Activated naive CD8-positive, alpha-beta T cell (primary cell): ENCODE data around the gene OSBPL10.

Experiments used
- H3K27ac Mint-ChIP-seq: one replicate; pipeline ENCODE4 v1.8.0; 2021; ENCODE audit warnings: mixed read lengths
- H3K27me3 Mint-ChIP-seq: one replicate; pipeline ENCODE4 v1.8.0; 2021; ENCODE audit warnings: mixed read lengths
- H3K36me3 Mint-ChIP-seq: one replicate; pipeline ENCODE4 v1.8.0; 2021; ENCODE audit warnings: mixed read lengths
- H3K4me1 Mint-ChIP-seq: one replicate; pipeline ENCODE4 v1.8.0; 2021; ENCODE audit warnings: low read depth, mixed read lengths
- H3K4me3 Mint-ChIP-seq: one replicate; pipeline ENCODE4 v1.8.0; 2021; ENCODE audit warnings: mild to moderate bottlenecking, mixed read lengths
- H3K9me3 Mint-ChIP-seq: one replicate; pipeline ENCODE4 v1.8.0; 2021; ENCODE audit warnings: low read depth, mixed read lengths

The OSBPL10 gene

GRCh38 chr3:31909455-31909854, 71.6 kb downstream of the OSBPL10 start:
- no peaks in the 10 kb centered on the region for H3K9me3 Mint-ChIP-seq
- peaks cover 5% of the 10 kb centered on the region for H3K4me1 Mint-ChIP-seq
- no peak overlapping the region for H3K4me3 Mint-ChIP-seq
- H3K27ac Mint-ChIP-seq = no peak overlapping the region
- H3K27me3 Mint-ChIP-seq = no peaks in the 10 kb centered on the region
- peaks cover 2% of the 10 kb centered on the region for H3K36me3 Mint-ChIP-seq

- no peak overlapping the region for H3K27ac Mint-ChIP-seq
- H3K4me3 Mint-ChIP-seq = no peak overlapping the region
- H3K27me3 Mint-ChIP-seq = no peaks in the 10 kb centered on the region
- H3K9me3 Mint-ChIP-seq = no peaks in the 10 kb centered on the region
- peaks cover 2% of the 10 kb centered on the region for H3K36me3 Mint-ChIP-seq
- H3K4me1 Mint-ChIP-seq = peaks cover 14% of the 10 kb centered on the region
Measured at GRCh38 chr3:31908391-31909097, 72.5 kb downstream of the OSBPL10 start.

GRCh38 chr3:31906182-31906581, 74.9 kb downstream of the OSBPL10 start:
- Mint-ChIP-seq H3K27ac (no peak overlapping the region), H3K4me1 (peaks cover 14% of the 10 kb centered on the region)

GRCh38 chr3:31903686-31904431, 77.2 kb downstream of the OSBPL10 start:
- Mint-ChIP-seq H3K9me3 (no peaks in the 10 kb centered on the region), H3K4me1 (peaks cover 19% of the 10 kb centered on the region), H3K4me3 (no peak overlapping the region), H3K36me3 (peaks cover 2% of the 10 kb centered on the region), H3K27me3 (no peaks in the 10 kb centered on the region), H3K27ac (no peak overlapping the region)

More at GRCh38 chr3:31906182-31906581, 74.9 kb downstream of the OSBPL10 start:
- Mint-ChIP-seq H3K4me3 (no peak overlapping the region), H3K36me3 (peaks cover 2% of the 10 kb centered on the region), H3K9me3 (no peaks in the 10 kb centered on the region), H3K27me3 (no peaks in the 10 kb centered on the region)

- Mint-ChIP-seq H3K4me3 (no peak overlapping the region), H3K27ac (no peak overlapping the region), H3K27me3 (peaks cover under 1% of the 10 kb centered on the region)
Measured at GRCh38 chr3:31900583-31900982, 80.5 kb downstream of the OSBPL10 start.

GRCh38 chr3:31896648-31897433, 84.2 kb downstream of the OSBPL10 start:
- H3K27me3 Mint-ChIP-seq = peaks cover 5% of the 10 kb centered on the region
- no peak overlapping the region for H3K27ac Mint-ChIP-seq
- no peaks in the 10 kb centered on the region for H3K36me3 Mint-ChIP-seq

More at GRCh38 chr3:31900583-31900982, 80.5 kb downstream of the OSBPL10 start:
- peaks cover 19% of the 10 kb centered on the region for H3K4me1 Mint-ChIP-seq
- H3K9me3 Mint-ChIP-seq = no peaks in the 10 kb centered on the region
- H3K36me3 Mint-ChIP-seq = no peaks in the 10 kb centered on the region

GRCh38 chr3:31896026-31896425, 85.0 kb downstream of the OSBPL10 start:
- Mint-ChIP-seq H3K27me3 (peaks cover 5% of the 10 kb centered on the region), H3K9me3 (no peaks in the 10 kb centered on the region), H3K4me3 (no peak overlapping the region), H3K27ac (no peak overlapping the region), H3K36me3 (no peaks in the 10 kb centered on the region), H3K4me1 (peaks cover 6% of the 10 kb centered on the region)

More at GRCh38 chr3:31896648-31897433, 84.2 kb downstream of the OSBPL10 start:
- H3K9me3 Mint-ChIP-seq = no peaks in the 10 kb centered on the region
- H3K4me3 Mint-ChIP-seq = no peak overlapping the region
- H3K4me1 Mint-ChIP-seq = peaks cover 5% of the 10 kb centered on the region

GRCh38 chr3:31895471-31895870, 85.6 kb downstream of the OSBPL10 start:
- Mint-ChIP-seq H3K4me1 (peaks cover 8% of the 10 kb centered on the region), H3K27me3 (peaks cover 5% of the 10 kb centered on the region), H3K27ac (no peak overlapping the region), H3K36me3 (no peaks in the 10 kb centered on the region), H3K4me3 (no peak overlapping the region), H3K9me3 (no peaks in the 10 kb centered on the region)

GRCh38 chr3:31892916-31893573, 88.0 kb downstream of the OSBPL10 start:
- no peaks in the 10 kb centered on the region for H3K36me3 Mint-ChIP-seq
- peaks cover 5% of the 10 kb centered on the region for H3K27me3 Mint-ChIP-seq

GRCh38 chr3:31892500-31892899, 88.6 kb downstream of the OSBPL10 start:
- Mint-ChIP-seq H3K27me3 (peaks cover 5% of the 10 kb centered on the region), H3K4me1 (peaks cover 5% of the 10 kb centered on the region), H3K27ac (no peak overlapping the region), H3K4me3 (no peak overlapping the region), H3K9me3 (no peaks in the 10 kb centered on the region), H3K36me3 (no peaks in the 10 kb centered on the region)

More at GRCh38 chr3:31892916-31893573, 88.0 kb downstream of the OSBPL10 start:
- H3K4me3 Mint-ChIP-seq = no peak overlapping the region
- peaks cover 5% of the 10 kb centered on the region for H3K4me1 Mint-ChIP-seq
- no peak overlapping the region for H3K27ac Mint-ChIP-seq
- no peaks in the 10 kb centered on the region for H3K9me3 Mint-ChIP-seq

- Mint-ChIP-seq H3K4me3 (no peak overlapping the region), H3K4me1 (peaks cover 5% of the 10 kb centered on the region), H3K27ac (no peak overlapping the region), H3K9me3 (no peaks in the 10 kb centered on the region), H3K36me3 (no peaks in the 10 kb centered on the region), H3K27me3 (peaks cover 5% of the 10 kb centered on the region)
Measured at GRCh38 chr3:31891876-31892455, 89.1 kb downstream of the OSBPL10 start.

GRCh38 chr3:31890742-31891469, 90.2 kb downstream of the OSBPL10 start:
- Mint-ChIP-seq H3K9me3 (no peaks in the 10 kb centered on the region), H3K27ac (no peak overlapping the region), H3K4me1 (peaks cover 5% of the 10 kb centered on the region), H3K27me3 (peaks cover 5% of the 10 kb centered on the region), H3K36me3 (no peaks in the 10 kb centered on the region), H3K4me3 (no peak overlapping the region)

- no peak overlapping the region for H3K27ac Mint-ChIP-seq
- H3K36me3 Mint-ChIP-seq = no peaks in the 10 kb centered on the region
- H3K9me3 Mint-ChIP-seq = no peaks in the 10 kb centered on the region
- no peak overlapping the region for H3K4me3 Mint-ChIP-seq
- H3K27me3 Mint-ChIP-seq = peaks cover 2% of the 10 kb centered on the region
- H3K4me1 Mint-ChIP-seq = peaks cover 5% of the 10 kb centered on the region
Measured at GRCh38 chr3:31890007-31890406, 91.1 kb downstream of the OSBPL10 start.

- Mint-ChIP-seq H3K9me3 (peaks cover 3% of the 10 kb centered on the region), H3K4me3 (no peak overlapping the region), H3K27ac (no peak overlapping the region)
Measured at GRCh38 chr3:31885235-31885634, 95.8 kb downstream of the OSBPL10 start.

More at GRCh38 chr3:31885235-31885634, 95.8 kb downstream of the OSBPL10 start:
- no peaks in the 10 kb centered on the region for H3K27me3 Mint-ChIP-seq
- peaks cover 2% of the 10 kb centered on the region for H3K36me3 Mint-ChIP-seq
- H3K4me1 Mint-ChIP-seq = no peaks in the 10 kb centered on the region
